Pancreas (tissue), 10 donors: ENCODE results near the gene GRB10. TPM values are rescaled to one million over a fixed set of nuclear protein-coding genes. Genes with fewer than 3 reads are reported as not detected.

Experiments used
- ATAC-seq, 4 donors: fragments of 200-7000 bp; cut with Tn5 transposase; one replicate each; pipeline versions ENCODE4 v1.8.0 to v1.9.1; 2020; ENCODE audit warnings: mild to moderate bottlenecking in 4 of 4, moderate library complexity in 4 of 4
- DNase-seq, 6 donors: peaks; one replicate each; pipeline ENCODE4 v3.0.0-alpha.2; 2020
- FAIRE-seq: peaks from 2 replicates; lab custom pipeline; 2012; peaks lifted over from hg19 to GRCh38; lab: Jason Lieb, UNC
- H3K27ac ChIP-seq, 4 donors: fragments of 200-600 bp; sonication (generic); 1 replicate in 3 of 4; 2 replicates in 1 of 4; pipeline versions ENCODE4 v1.5.0 to v1.8.0; 2020
- H3K27me3 ChIP-seq, 4 donors: fragments of 200-600 bp; one replicate each; pipeline ENCODE4 v1.8.0; 2021
- H3K36me3 ChIP-seq, 3 donors: fragments of 200-600 bp; sonication (generic) in 1 of 3; one replicate each; pipeline versions ENCODE4 v1.5.0 to v1.8.0; 2020 to 2021
- H3K4me1 ChIP-seq, 3 donors: fragments of 200-600 bp; one replicate each; pipeline ENCODE4 v1.8.0; 2021
- H3K4me3 ChIP-seq, 4 donors: fragments of 200-600 bp; sonication (generic) in 2 of 4; one replicate each; pipeline versions ENCODE4 v1.5.0 to v1.8.0; 2020 to 2021
- H3K9me3 ChIP-seq, 4 donors: fragments of 200-600 bp; one replicate each; pipeline ENCODE4 v1.8.0; 2021
- CTCF ChIP-seq, 4 donors: fragments of 200-600 bp; sonication (generic) in 3 of 4; IDR thresholded peaks; one replicate each; pipeline versions ENCODE4 v1.5.0 to v1.8.0; 2021; ENCODE audit warnings: antibody characterized with exemption in 4 of 4
- WGBS, 2 donors: extraction: QIAGEN DNeasy Blood & Tissue Kit; methylation state at CpG; one replicate each; pipeline ENCODE4 v1.1.7; 2013; 5-methylcytosine and 5-hydroxymethylcytosine counted together
- intact Hi-C, 3 donors: fragments of 100-400 bp; cut with DNase I; formaldehyde crosslinking; loops; one replicate each; pipeline versions ENCODE4 v1.11.1 to v1.14.2; 2022
- polyA plus RNA-seq, 2 donors: library from polyadenylated mRNA; stranded (reverse); fragments of 200-250 nt; gene quantifications; one replicate each; pipeline ENCODE4 v1.2.3, GENCODE V29; 2013
- total RNA-seq, 6 donors: library from RNA; stranded (reverse); fragmentation: NEBNext Ultra II Directional in 4 of 6; extraction: Animal tissue kit (Norgen Biotek cat#: 25700) in 4 of 6; gene quantifications; one replicate each; pipeline versions ENCODE4 v1.2.1 to v1.2.4, GENCODE V29; 2021 to 2023
- donor health status: healthy with polysubstance abuse.
- donor health status: DM: no; HTN: no; CAD: no; lungs with moderate emphysema.
- donor health status: DM: no; HTN: no; CAD: no.
- donor health status: control.
- donor health status: control.
- donor health status: Bipolar disorder and iron deficiency.
- donor health status: DM: yes; HTN: yes; CAD: no.
- donor health status: DM: no; HTN: no; CAD: no.
- donor health status: DM: no; HTN: no; CAD: no.
- donor health status: DM: yes; HTN: yes; CAD: no.

GRB10 gene
- total and polyA plus RNA-seq, 8 donors, result 69.9 to 199 (median 133) TPM

DNA sequence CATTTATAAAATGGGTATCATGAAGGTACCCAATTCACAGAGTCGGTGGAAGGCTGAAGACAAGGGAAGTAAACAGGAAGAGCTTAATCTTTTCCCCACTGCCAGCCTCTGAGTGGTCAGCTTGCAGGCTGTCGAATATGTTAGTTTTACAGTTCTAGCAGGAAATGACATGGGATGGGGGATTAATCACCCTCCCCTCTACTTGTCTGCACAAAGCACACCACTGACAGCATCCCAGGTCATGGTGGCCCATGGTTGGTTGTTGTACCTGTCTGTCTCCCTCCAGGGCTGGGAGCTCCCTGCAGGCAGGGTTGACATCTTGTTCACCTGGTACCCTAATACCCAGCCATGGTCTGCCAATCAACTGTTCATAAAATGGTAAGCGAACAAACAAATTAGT, 55.6 kb downstream of the GRB10 start:
- peak overlapping the region in 1 of 4 donors; percentile 44 for H3K27ac ChIP-seq
- no peak for ATAC-seq
- peaks cover 0 to 6% (median 0%) of the 10 kb centered on the region in 3 donors for H3K36me3 ChIP-seq
- FAIRE-seq, result no peak
- peak in 1 of 6 donors; percentile 14 for DNase-seq
- 76 to 82% methylated on average over 3 of the region's 3 CpGs for WGBS, 2 donors
- no peak for TF ChIP-seq CTCF (IDR thresholded peaks at IDR 0.05)
- H3K27me3 ChIP-seq, result no peaks in the 10 kb centered on the region
- no peaks in the 10 kb centered on the region for H3K9me3 ChIP-seq
- H3K4me3 ChIP-seq, result no peak overlapping the region
- H3K4me1 ChIP-seq, result peaks cover 35 to 72% (median 66%) of the 10 kb centered on the region in 3 donors
- intact Hi-C loops, result no loop called here

DNA sequence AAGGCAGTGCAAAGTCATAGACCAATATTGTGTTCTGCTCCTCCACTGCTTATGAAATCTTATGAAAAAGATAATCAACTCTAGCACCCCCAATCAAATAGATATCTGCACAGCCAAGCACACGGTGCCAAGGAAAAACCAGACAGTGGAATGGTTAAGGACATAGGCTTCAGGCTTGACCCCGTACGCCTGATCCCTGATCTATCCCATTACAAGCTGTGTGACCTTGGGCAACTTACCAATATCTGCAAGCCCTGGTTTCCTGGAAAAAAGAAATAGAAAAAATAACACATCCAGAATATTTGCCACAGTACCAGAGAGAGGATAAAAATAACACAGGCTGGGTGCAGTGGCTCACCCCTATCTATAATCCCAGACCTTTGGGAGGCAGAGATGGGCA, 56.9 kb downstream of the GRB10 start:
- WGBS, 2 donors, result 12 to 14% methylated on average over 3 of the region's 3 CpGs
- H3K9me3 ChIP-seq, result no peaks in the 10 kb centered on the region
- H3K27ac ChIP-seq, result peak overlapping the region in 2 of 4 donors; percentile 26 to 44
- DNase-seq, result peak in 2 of 6 donors; percentile 66
- FAIRE-seq, result no peak
- peaks cover 32 to 80% (median 68%) of the 10 kb centered on the region in 3 donors for H3K4me1 ChIP-seq
- intact Hi-C loops, result no loop called here
- ATAC-seq, result peak; percentile 50 to 60 (median 56)
- H3K27me3 ChIP-seq, result no peaks in the 10 kb centered on the region
- TF ChIP-seq CTCF (IDR thresholded peaks at IDR 0.05), result no peak
- H3K4me3 ChIP-seq, result no peak overlapping the region
- H3K36me3 ChIP-seq, result peaks cover 0 to 6% (median 0%) of the 10 kb centered on the region in 3 donors

- ATAC-seq, result peak in 1 of 4 donors; percentile 1
- peak overlapping the region in 2 of 4 donors; percentile 26 to 44 for H3K27ac ChIP-seq
- intact Hi-C loops, result no loop called here
- H3K4me3 ChIP-seq, result no peak overlapping the region
- peak in 1 of 6 donors; percentile 13 for DNase-seq
- H3K36me3 ChIP-seq, result peaks cover 0 to 6% (median 0%) of the 10 kb centered on the region in 3 donors
- H3K27me3 ChIP-seq, result no peaks in the 10 kb centered on the region
- TF ChIP-seq CTCF (IDR thresholded peaks at IDR 0.05), result no peak
- H3K9me3 ChIP-seq, result no peaks in the 10 kb centered on the region
- WGBS, 2 donors, result 85 to 91% methylated on average over 18 of the region's 18 CpGs
- no peak for FAIRE-seq
- H3K4me1 ChIP-seq, result peaks cover 32 to 86% (median 69%) of the 10 kb centered on the region in 3 donors
Measured at GRCh38 chr7:50724526-50725520, 57.9 kb downstream of the GRB10 start.

DNA sequence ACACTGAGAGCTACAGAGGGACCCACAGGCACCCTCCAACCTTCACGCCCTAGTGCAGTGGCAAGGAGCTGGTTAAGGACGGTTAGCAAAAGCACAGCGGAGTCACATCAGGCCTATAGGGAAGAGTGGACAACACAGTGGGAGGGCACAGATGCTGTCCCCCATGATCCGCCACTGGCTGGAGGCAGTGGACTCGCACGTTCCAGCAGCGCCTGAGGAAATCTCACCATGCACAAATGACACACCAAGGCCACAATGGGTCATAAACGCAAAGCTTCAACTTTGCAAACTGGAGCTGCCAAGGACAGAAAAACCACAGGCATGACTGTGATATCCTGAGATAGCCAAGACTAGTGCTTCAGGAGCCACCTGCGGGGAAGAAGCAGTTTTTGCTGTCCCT, 58.8 kb downstream of the GRB10 start:
- peaks cover 38 to 90% (median 78%) of the 10 kb centered on the region in 3 donors for H3K4me1 ChIP-seq
- WGBS, 2 donors, result 64 to 67% methylated on average over 9 of the region's 9 CpGs
- H3K27ac ChIP-seq, result no peak overlapping the region

More for the DNA sequence above, 58.8 kb downstream of the GRB10 start:
- intact Hi-C loops, result no loop called here
- Histone ChIP-seq H3K27me3 (no peaks in the 10 kb centered on the region), H3K9me3 (no peaks in the 10 kb centered on the region), H3K4me3 (no peak overlapping the region), H3K36me3 (peaks cover 0 to 6% (median 0%) of the 10 kb centered on the region in 3 donors)
- peak in 1 of 6 donors; percentile 25 for DNase-seq
- no peak for FAIRE-seq
- no peak for TF ChIP-seq CTCF (IDR thresholded peaks at IDR 0.05)
- ATAC-seq, result peak in 1 of 4 donors; percentile 5
